Smooth muscle cell (in vitro differentiated cells): ENCODE measurements around the gene LARP6. TPM values are rescaled to one million over a fixed set of nuclear protein-coding genes. Genes with fewer than 3 reads are reported as not detected.

Experiments used
- DNase-seq: peaks from one replicate; lab custom pipeline; 2025; ENCODE audit not compliant: unreplicated experiment; lab: John Stamatoyannopoulos, UW
- H2AFZ ChIP-seq: fragments of 200-600 bp; sonication (generic); 2 replicates; pipeline ENCODE4 v1.6.0; 2016; ENCODE audit warnings: antibody characterized with exemption, low read depth, mild to moderate bottlenecking
- H3F3A ChIP-seq: fragments of 200-600 bp; sonication (generic); 2 replicates; pipeline ENCODE4 v1.6.0; 2017; ENCODE audit warnings: antibody characterized with exemption, low read depth
- H3K27ac ChIP-seq: fragments of 200-600 bp; sonication (generic); 2 replicates; pipeline ENCODE4 v1.5.1; 2016; ENCODE audit warnings: low read depth, mild to moderate bottlenecking
- H3K27me3 ChIP-seq: fragments of 200-600 bp; sonication (generic); 2 replicates; pipeline ENCODE4 v1.6.1; 2016; ENCODE audit warnings: low read depth, mild to moderate bottlenecking
- H3K36me3 ChIP-seq: fragments of 200-600 bp; sonication (generic); 2 replicates; pipeline ENCODE4 v1.5.1; 2016; ENCODE audit warnings: low read depth
- H3K4me1 ChIP-seq: fragments of 200-600 bp; sonication (generic); 2 replicates; pipeline ENCODE4 v1.5.1; 2016; ENCODE audit warnings: low read depth
- H3K4me2 ChIP-seq: fragments of 200-600 bp; sonication (generic); 2 replicates; pipeline ENCODE4 v1.6.0; 2016; ENCODE audit warnings: mild to moderate bottlenecking
- H3K4me3 ChIP-seq: fragments of 200-600 bp; sonication (generic); 2 replicates; pipeline ENCODE4 v1.5.1; 2016; ENCODE audit warnings: mild to moderate bottlenecking
- H3K79me2 ChIP-seq: fragments of 200-600 bp; sonication (generic); 2 replicates; pipeline ENCODE4 v1.6.0; 2016; ENCODE audit warnings: low read depth, mild to moderate bottlenecking
- H3K9ac ChIP-seq: fragments of 200-600 bp; sonication (generic); 2 replicates; pipeline ENCODE4 v1.6.0; 2016; ENCODE audit warnings: low read depth
- H3K9me3 ChIP-seq: fragments of 200-600 bp; sonication (generic); replicated peaks from 2 replicates; pipeline ENCODE4 v1.5.1; 2016; ENCODE audit warnings: low read depth
- H4K20me1 ChIP-seq: fragments of 200-600 bp; sonication (generic); 2 replicates; pipeline ENCODE4 v1.6.0; 2016; ENCODE audit warnings: low read depth
- CTCF ChIP-seq: fragments of 200-600 bp; sonication (generic); IDR thresholded peaks from 2 replicates; pipeline ENCODE4 v1.5.1; 2017; ENCODE audit warnings: borderline replicate concordance, mild to moderate bottlenecking, antibody characterized with exemption; ENCODE audit not compliant: insufficient read depth, poor library complexity, severe bottlenecking
- WGBS: methylation state at CpG from one replicate; pipeline ENCODE4 v1.1.7; 2016; ENCODE audit warnings: low lambda C conversion rate; 5-methylcytosine and 5-hydroxymethylcytosine counted together
- polyA plus RNA-seq: library from polyadenylated mRNA; unstranded; fragments of >200 nt; fragmentation: Nextera tagmentation; extraction: Ambion mirVana; gene quantifications from 2 replicates; pipeline ENCODE4 v1.2.1, GENCODE V29; 2016
- total RNA-seq: library from RNA; depleted of rRNA; stranded (reverse); fragments of >200 nt; gene quantifications from 2 replicates; pipeline ENCODE4 v1.2.3, GENCODE V29; 2014

The LARP6 gene
- total and polyA plus RNA-seq, 2 experiments from 2014 or later, result 55.1 to 69.5 TPM

GRCh38 chr15:70851889-70852288 lies 2.1 kb downstream of the LARP6 start:
- Histone ChIP-seq H3K27me3 (no peaks in the 10 kb centered on the region), H3K4me2 (peak overlapping the region; percentile 88), H2AFZ (no peak overlapping the region), H3K27ac (peak overlapping the region; percentile 92), H3K79me2 (peaks cover 53% of the 10 kb centered on the region), H3K9me3 (no peaks in the 10 kb centered on the region), H3K4me1 (peaks cover 9% of the 10 kb centered on the region), H3K36me3 (peaks cover 8% of the 10 kb centered on the region), H4K20me1 (peaks cover 19% of the 10 kb centered on the region), H3K4me3 (no peak overlapping the region), H3F3A (no peaks in the 10 kb centered on the region), H3K9ac (peak overlapping the region; percentile 20)
- DNase-seq, result no peak
- WGBS, result 95% methylated on average over 6 of the region's 6 CpGs
- TF ChIP-seq CTCF, result no peak

GRCh38 chr15:70845602-70846360 lies 8.2 kb downstream of the LARP6 start:
- DNase-seq, result no peak
- no peak for TF ChIP-seq CTCF
- Histone ChIP-seq H4K20me1 (peaks cover 27% of the 10 kb centered on the region), H3K9me3 (no peaks in the 10 kb centered on the region), H3K4me2 (no peak overlapping the region), H3K9ac (no peak overlapping the region), H3F3A (no peaks in the 10 kb centered on the region), H2AFZ (no peak overlapping the region), H3K27me3 (no peaks in the 10 kb centered on the region), H3K4me1 (no peaks in the 10 kb centered on the region), H3K27ac (no peak overlapping the region), H3K4me3 (no peak overlapping the region), H3K36me3 (peaks cover 2% of the 10 kb centered on the region), H3K79me2 (peaks cover 83% of the 10 kb centered on the region)
- 99% methylated on average over 6 of the region's 6 CpGs for WGBS

GRCh38 chr15:70837476-70837875 lies 16.5 kb downstream of the LARP6 start:
- no peak for DNase-seq

More at GRCh38 chr15:70837476-70837875, 16.5 kb downstream of the LARP6 start:
- Histone ChIP-seq H4K20me1 (peaks cover 7% of the 10 kb centered on the region), H3F3A (no peaks in the 10 kb centered on the region), H3K4me1 (peaks cover 8% of the 10 kb centered on the region), H3K27ac (no peak overlapping the region), H3K9ac (no peak overlapping the region), H3K9me3 (no peaks in the 10 kb centered on the region), H3K27me3 (no peaks in the 10 kb centered on the region), H3K79me2 (peaks cover 19% of the 10 kb centered on the region), H3K4me3 (no peak overlapping the region), H3K36me3 (no peaks in the 10 kb centered on the region), H2AFZ (no peak overlapping the region), H3K4me2 (no peak overlapping the region)
- WGBS, result 97% methylated on average over 2 of the region's 2 CpGs
- TF ChIP-seq CTCF, result no peak
